ENCODE results near the gene SLFN5. TPM values are rescaled to one million over a fixed set of nuclear protein-coding genes. Genes with fewer than 3 reads are reported as not detected.

SLFN5 gene
- total and polyA plus RNA-seq, 4 donors = 8.5 to 51.7 (median 30.8) TPM

DNA sequence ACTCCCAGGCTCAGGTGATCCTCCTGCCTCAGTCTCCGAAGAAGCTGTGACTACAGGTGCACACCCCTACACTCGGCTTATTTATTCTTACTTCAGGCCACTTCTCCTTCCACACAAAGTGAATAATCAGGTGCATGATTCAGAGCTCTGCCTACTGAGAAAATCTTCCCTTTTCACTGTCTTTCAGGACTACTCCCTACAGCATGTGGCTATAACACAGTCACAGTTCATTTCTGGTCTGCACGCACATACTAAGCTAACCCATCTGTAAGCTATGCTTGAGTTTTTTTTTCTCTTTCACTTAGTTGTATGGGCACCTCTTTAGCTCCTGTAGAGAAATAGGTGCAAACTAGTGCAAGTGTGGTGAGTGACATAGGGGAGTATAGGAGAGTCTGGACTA, 7.6 kb upstream of the SLFN5 start:
- Histone ChIP-seq H3K27me3 (ENCODE audit: control insufficient read depth in 3 of 3, insufficient read depth in 3 of 3, low read length in 2 of 3) (no peaks in the 10 kb centered on the region), H3K4me1 (ENCODE audit: control insufficient read depth in 5 of 5, insufficient read depth in 5 of 5, low read length in 5 of 5) (peaks cover 0 to 4% (median 0%) of the 10 kb centered on the region in 5 donors), H3K36me3 (ENCODE audit: control insufficient read depth in 4 of 4, insufficient read depth in 4 of 4, low read length in 4 of 4) (no peaks in the 10 kb centered on the region), H3K27ac (ENCODE audit: low read depth in 1 of 2, low read length in 1 of 2) (no peak overlapping the region), H3K4me3 (no peak overlapping the region), H3K9me3 (ENCODE audit: control insufficient read depth in 4 of 4, insufficient read depth in 3 of 4, low read length in 3 of 4) (peaks cover 0 to 2% (median 0%) of the 10 kb centered on the region in 4 donors), H3K9ac (ENCODE audit: insufficient read depth in 1 of 2, low read length in 2 of 2) (no peak overlapping the region)
- TF ChIP-seq, protein P1, sequence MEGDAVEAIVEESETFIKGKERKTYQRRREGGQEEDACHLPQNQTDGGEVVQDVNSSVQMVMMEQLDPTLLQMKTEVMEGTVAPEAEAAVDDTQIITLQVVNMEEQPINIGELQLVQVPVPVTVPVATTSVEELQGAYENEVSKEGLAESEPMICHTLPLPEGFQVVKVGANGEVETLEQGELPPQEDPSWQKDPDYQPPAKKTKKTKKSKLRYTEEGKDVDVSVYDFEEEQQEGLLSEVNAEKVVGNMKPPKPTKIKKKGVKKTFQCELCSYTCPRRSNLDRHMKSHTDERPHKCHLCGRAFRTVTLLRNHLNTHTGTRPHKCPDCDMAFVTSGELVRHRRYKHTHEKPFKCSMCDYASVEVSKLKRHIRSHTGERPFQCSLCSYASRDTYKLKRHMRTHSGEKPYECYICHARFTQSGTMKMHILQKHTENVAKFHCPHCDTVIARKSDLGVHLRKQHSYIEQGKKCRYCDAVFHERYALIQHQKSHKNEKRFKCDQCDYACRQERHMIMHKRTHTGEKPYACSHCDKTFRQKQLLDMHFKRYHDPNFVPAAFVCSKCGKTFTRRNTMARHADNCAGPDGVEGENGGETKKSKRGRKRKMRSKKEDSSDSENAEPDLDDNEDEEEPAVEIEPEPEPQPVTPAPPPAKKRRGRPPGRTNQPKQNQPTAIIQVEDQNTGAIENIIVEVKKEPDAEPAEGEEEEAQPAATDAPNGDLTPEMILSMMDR (IDR thresholded peaks at IDR 0.05; ENCODE audit: control extremely low read depth, extremely low read depth) = no peak
- DNase-seq (no peak), ATAC-seq (ENCODE audit: insufficient read depth, low FRiP score) (no peak)
- WGBS, 2 donors = 93 to 98% methylated on average over 3 of the region's 3 CpGs

DNA sequence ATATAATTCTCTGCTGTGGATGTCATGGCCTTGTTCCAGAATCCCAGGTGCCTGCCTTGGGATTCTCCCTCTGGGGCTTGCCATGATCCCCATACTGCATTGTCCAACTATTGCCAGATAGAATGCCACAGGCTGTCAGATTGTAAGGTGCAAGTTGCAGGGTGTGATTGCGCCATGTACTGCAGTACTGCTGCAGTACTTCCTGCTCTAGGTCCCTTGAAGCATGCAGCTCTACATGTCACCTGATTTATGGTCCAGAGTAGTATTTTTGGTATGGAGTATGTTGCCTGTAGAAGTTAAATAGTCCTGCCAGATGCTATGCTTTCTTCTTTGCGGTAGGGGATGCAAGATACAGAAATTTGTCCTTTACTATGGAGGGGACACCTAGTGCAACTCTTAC, 7.0 kb upstream of the SLFN5 start:
- TF ChIP-seq, protein P1 (IDR thresholded peaks at IDR 0.05; ENCODE audit: control extremely low read depth, extremely low read depth) = no peak
- H3K4me3 ChIP-seq = no peak overlapping the region
- H3K27me3 ChIP-seq (ENCODE audit: control insufficient read depth in 3 of 3, insufficient read depth in 3 of 3, low read length in 2 of 3) = no peaks in the 10 kb centered on the region
- H3K36me3 ChIP-seq (ENCODE audit: control insufficient read depth in 4 of 4, insufficient read depth in 4 of 4, low read length in 4 of 4) = no peaks in the 10 kb centered on the region
- ATAC-seq (ENCODE audit: insufficient read depth, low FRiP score) (no peak), DNase-seq (no peak)
- H3K9ac ChIP-seq (ENCODE audit: insufficient read depth in 1 of 2, low read length in 2 of 2) = no peak overlapping the region
- 43 to 54% methylated on average over 2 of the region's 2 CpGs for WGBS, 2 donors
- no peak overlapping the region for H3K27ac ChIP-seq (ENCODE audit: low read depth in 1 of 2, low read length in 1 of 2)
- peaks cover 0 to 2% (median 0%) of the 10 kb centered on the region in 4 donors for H3K9me3 ChIP-seq (ENCODE audit: control insufficient read depth in 4 of 4, insufficient read depth in 3 of 4, low read length in 3 of 4)
- H3K4me1 ChIP-seq (ENCODE audit: control insufficient read depth in 5 of 5, insufficient read depth in 5 of 5, low read length in 5 of 5) = peaks cover 0 to 4% (median 0%) of the 10 kb centered on the region in 5 donors

DNA sequence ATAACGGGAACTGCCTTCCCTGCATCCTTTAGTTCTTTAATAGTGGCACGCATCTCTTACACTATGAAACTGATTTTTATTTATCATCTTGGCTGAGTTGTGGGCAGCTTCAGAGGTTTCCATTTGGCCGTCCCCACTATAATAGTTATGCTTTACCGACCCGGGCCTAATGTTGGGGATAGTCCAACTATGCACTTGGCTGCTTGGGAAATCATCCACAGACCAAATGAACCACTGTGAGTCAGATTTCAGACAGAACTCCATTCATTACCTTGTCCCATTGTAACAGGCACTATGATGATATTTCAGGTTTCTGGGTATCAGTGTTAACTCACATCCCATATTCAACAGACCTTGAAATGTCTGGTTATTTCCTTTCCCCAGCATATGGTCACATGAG, 6.1 kb upstream of the SLFN5 start:
- Histone ChIP-seq H3K4me1 (ENCODE audit: control insufficient read depth in 5 of 5, insufficient read depth in 5 of 5, low read length in 5 of 5) (peaks cover 0 to 6% (median 0%) of the 10 kb centered on the region in 5 donors), H3K4me3 (no peak overlapping the region), H3K9me3 (ENCODE audit: control insufficient read depth in 4 of 4, insufficient read depth in 3 of 4, low read length in 3 of 4) (peaks cover 0 to 2% (median 0%) of the 10 kb centered on the region in 4 donors), H3K27ac (ENCODE audit: low read depth in 1 of 2, low read length in 1 of 2) (no peak overlapping the region), H3K9ac (ENCODE audit: insufficient read depth in 1 of 2, low read length in 2 of 2) (no peak overlapping the region), H3K36me3 (ENCODE audit: control insufficient read depth in 4 of 4, insufficient read depth in 4 of 4, low read length in 4 of 4) (no peaks in the 10 kb centered on the region), H3K27me3 (ENCODE audit: control insufficient read depth in 3 of 3, insufficient read depth in 3 of 3, low read length in 2 of 3) (no peaks in the 10 kb centered on the region)
- 82 to 83% methylated on average over 5 of the region's 5 CpGs for WGBS, 2 donors
- ATAC-seq (ENCODE audit: insufficient read depth, low FRiP score) (no peak), DNase-seq (no peak)
- TF ChIP-seq, protein P1 (IDR thresholded peaks at IDR 0.05; ENCODE audit: control extremely low read depth, extremely low read depth) = no peak

DNA sequence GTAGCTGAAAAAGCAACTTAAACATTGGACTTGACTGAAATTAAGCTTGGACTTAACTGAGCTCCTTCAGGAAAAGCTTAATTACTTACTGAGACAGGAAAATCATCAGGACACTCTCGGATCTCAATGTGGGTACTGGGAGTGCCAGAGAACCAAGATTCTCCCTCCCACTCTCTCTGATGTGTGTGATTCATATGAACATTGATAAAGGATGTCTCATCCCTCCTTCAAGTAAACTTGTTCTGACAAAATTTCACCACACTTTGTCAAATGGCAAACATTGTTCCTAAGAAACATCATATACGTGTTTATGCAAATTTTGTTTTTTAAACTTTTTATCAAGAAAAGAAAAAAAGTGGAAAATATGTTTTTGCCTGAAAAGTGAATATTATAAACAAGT, 4.1 kb upstream of the SLFN5 start:
- ATAC-seq (ENCODE audit: insufficient read depth, low FRiP score) = no peak
- Histone ChIP-seq H3K9ac (ENCODE audit: insufficient read depth in 1 of 2, low read length in 2 of 2) (no peak overlapping the region), H3K4me1 (ENCODE audit: control insufficient read depth in 5 of 5, insufficient read depth in 5 of 5, low read length in 5 of 5) (peaks cover 0 to 16% (median 0%) of the 10 kb centered on the region in 5 donors), H3K9me3 (ENCODE audit: control insufficient read depth in 4 of 4, insufficient read depth in 3 of 4, low read length in 3 of 4) (no peaks in the 10 kb centered on the region), H3K36me3 (ENCODE audit: control insufficient read depth in 4 of 4, insufficient read depth in 4 of 4, low read length in 4 of 4) (no peaks in the 10 kb centered on the region), H3K27ac (ENCODE audit: low read depth in 1 of 2, low read length in 1 of 2) (no peak overlapping the region), H3K4me3 (no peak overlapping the region), H3K27me3 (ENCODE audit: control insufficient read depth in 3 of 3, insufficient read depth in 3 of 3, low read length in 2 of 3) (no peaks in the 10 kb centered on the region)
- 68 to 72% methylated on average over 2 of the region's 2 CpGs for WGBS, 2 donors
- no peak for DNase-seq
- TF ChIP-seq, protein P1 (IDR thresholded peaks at IDR 0.05; ENCODE audit: control extremely low read depth, extremely low read depth) = no peak

Measured in lung (tissue), 12 donors.